ENCODE results near the gene FERD3L.
A peak's percentile ranks its signal among the peaks of the same experiment; 100 is the strongest.

FERD3L gene

GRCh38 chr7:19146699-19147098 is 1.5 kb upstream of the FERD3L start:
- TF ChIP-seq, protein P1, sequence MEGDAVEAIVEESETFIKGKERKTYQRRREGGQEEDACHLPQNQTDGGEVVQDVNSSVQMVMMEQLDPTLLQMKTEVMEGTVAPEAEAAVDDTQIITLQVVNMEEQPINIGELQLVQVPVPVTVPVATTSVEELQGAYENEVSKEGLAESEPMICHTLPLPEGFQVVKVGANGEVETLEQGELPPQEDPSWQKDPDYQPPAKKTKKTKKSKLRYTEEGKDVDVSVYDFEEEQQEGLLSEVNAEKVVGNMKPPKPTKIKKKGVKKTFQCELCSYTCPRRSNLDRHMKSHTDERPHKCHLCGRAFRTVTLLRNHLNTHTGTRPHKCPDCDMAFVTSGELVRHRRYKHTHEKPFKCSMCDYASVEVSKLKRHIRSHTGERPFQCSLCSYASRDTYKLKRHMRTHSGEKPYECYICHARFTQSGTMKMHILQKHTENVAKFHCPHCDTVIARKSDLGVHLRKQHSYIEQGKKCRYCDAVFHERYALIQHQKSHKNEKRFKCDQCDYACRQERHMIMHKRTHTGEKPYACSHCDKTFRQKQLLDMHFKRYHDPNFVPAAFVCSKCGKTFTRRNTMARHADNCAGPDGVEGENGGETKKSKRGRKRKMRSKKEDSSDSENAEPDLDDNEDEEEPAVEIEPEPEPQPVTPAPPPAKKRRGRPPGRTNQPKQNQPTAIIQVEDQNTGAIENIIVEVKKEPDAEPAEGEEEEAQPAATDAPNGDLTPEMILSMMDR (IDR thresholded peaks at IDR 0.05; ENCODE audit: low read depth, low read length): no peak
- in situ Hi-C loops (cut with HindIII; ENCODE audit: low sequenced_read_pairs): no loop called here
- peak; percentile 53 for DNase-seq (ENCODE audit: low read depth, low spot score)
- H3K4me3 ChIP-seq (ENCODE audit: low read depth, low read length): no peak overlapping the region

GRCh38 chr7:19145434-19146115 is 354 bp upstream of the FERD3L start:
- no peak for DNase-seq (ENCODE audit: low read depth, low spot score)
- in situ Hi-C loops (cut with HindIII; ENCODE audit: low sequenced_read_pairs): no loop called here
- TF ChIP-seq, protein P1 (IDR thresholded peaks at IDR 0.05; ENCODE audit: low read depth, low read length): no peak

DNA sequence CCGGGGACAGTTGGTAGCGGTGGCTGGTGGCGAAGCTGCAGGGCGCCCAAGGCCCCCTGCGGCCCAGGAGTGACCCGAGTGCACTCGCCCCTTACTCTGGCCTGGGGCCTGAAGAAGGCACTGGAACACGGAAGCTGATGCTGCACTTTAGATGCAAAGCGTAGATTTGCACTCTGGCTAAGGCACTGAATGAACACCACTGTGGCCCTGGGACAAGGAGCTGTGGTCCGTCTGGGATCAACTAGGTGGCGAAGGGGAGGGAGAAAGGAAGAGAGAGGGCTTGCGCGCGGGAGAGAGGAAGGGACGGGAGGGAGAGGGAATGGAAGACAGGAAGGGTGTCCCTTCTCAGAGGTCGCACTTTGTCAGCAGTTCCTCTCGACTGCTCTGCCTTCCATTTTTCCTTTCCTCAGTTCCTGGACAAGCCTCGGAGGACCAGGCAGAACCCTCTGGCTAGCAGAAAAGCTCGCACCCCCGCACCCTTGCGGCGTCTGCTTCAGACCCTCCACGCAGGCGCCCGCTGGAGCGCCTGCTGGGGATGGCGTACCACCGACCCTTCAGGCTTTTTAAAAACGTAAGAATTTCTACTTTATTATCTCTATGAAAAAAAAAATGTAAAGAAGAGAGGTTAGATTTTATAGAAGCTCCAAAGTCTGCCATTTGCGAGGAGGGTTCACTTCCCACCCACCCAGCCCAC is 1.2 kb downstream of the FERD3L start:
- DNase-seq (ENCODE audit: low read depth, low spot score): no peak
- in situ Hi-C loops (cut with HindIII; ENCODE audit: low sequenced_read_pairs): no loop called here
- H3K4me3 ChIP-seq (ENCODE audit: low read depth, low read length): peak overlapping the region; percentile 3
- TF ChIP-seq, protein P1 (IDR thresholded peaks at IDR 0.05; ENCODE audit: low read depth, low read length): no peak

More at GRCh38 chr7:19145434-19146115, 354 bp upstream of the FERD3L start:
- H3K4me3 ChIP-seq (ENCODE audit: low read depth, low read length): no peak overlapping the region

- in situ Hi-C loops (cut with HindIII; ENCODE audit: low sequenced_read_pairs): no loop called here
- H3K4me3 ChIP-seq (ENCODE audit: low read depth, low read length): no peak overlapping the region
- DNase-seq (ENCODE audit: low read depth, low spot score): no peak
- TF ChIP-seq, protein P1 (IDR thresholded peaks at IDR 0.05; ENCODE audit: low read depth, low read length): no peak
Observed at GRCh38 chr7:19139706-19140327, 5.4 kb downstream of the FERD3L start.

DNA sequence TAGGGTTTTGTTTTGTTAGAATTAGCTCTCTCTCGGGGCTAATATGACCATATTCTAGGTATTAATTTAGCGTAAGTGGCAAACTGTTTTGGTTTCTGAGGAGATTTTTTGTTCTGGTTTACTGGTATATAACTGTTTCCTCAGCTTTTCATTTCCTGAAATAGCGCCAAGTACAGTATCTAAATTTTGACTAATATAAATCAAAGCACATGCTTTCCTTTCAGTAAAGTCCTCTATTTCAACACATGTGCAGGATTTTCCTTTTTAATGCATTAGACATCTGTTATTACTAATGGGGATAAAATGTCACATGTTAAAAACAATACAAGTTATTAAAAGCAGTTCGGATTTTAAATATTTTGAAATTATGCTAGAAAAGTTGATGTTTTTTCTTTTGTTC is 11.3 kb downstream of the FERD3L start:
- in situ Hi-C loops (cut with HindIII; ENCODE audit: low sequenced_read_pairs): no loop called here
- no peak for DNase-seq (ENCODE audit: low read depth, low spot score)
- H3K4me3 ChIP-seq (ENCODE audit: low read depth, low read length): no peak overlapping the region

DNA sequence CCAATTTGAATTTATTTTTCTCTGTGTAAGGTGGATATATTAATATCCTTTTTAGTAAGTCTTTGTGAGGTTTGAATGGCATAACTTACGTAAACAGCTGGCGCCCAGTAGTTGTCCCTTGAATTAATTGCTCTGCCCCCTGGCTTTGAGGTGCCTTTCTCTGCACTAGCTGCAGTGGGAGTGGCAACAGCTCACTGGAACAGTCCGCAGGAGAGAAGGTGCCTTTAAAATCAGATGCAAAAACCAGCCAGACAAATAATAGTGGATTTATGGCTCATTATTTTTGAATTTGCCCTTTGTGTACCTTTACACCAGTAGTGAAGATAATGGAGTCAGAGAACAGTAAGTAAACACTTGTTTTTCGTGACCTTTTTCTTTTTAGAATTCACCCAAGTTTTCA is 11.8 kb downstream of the FERD3L start:
- TF ChIP-seq, protein P1 (IDR thresholded peaks at IDR 0.05; ENCODE audit: low read depth, low read length): no peak
- in situ Hi-C loops (cut with HindIII; ENCODE audit: low sequenced_read_pairs): no loop called here
- H3K4me3 ChIP-seq (ENCODE audit: low read depth, low read length): no peak overlapping the region
- DNase-seq (ENCODE audit: low read depth, low spot score): no peak

More for the DNA sequence above, 11.3 kb downstream of the FERD3L start:
- TF ChIP-seq, protein P1 (IDR thresholded peaks at IDR 0.05; ENCODE audit: low read depth, low read length): no peak

Data from astrocyte of the spinal cord (primary cell).